GM18526 (cell line): Measurements from ENCODE around the gene CMBL.

ENCODE experiments used
- POLR2A ChIP-seq: IDR thresholded peaks from 3 replicates; pipeline ENCODE4 v1.6.1; 2011; ENCODE audit not compliant: insufficient read length; ENCODE audit errors: extremely low read depth

CMBL gene

DNA sequence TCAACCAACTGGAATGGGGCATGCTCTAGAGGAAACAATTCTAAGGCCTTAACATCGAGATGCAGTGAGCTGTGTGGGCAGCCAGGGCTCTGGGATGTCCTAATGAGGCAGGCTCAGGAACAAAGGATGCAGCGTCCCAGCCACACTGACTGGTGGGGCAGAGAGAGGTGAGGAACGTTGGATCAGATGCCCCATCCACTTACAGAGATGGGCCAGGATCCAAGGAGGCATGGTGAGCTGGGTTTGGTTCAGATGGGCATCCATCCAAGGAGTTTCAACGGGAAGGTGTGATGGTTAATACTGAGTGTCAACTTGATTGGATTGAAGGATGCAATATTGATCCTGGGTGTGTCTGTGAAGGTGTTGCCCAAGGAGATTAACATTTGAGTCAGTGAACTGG, 30.3 kb upstream of the CMBL start:
- TF ChIP-seq POLR2A, result no peak

DNA sequence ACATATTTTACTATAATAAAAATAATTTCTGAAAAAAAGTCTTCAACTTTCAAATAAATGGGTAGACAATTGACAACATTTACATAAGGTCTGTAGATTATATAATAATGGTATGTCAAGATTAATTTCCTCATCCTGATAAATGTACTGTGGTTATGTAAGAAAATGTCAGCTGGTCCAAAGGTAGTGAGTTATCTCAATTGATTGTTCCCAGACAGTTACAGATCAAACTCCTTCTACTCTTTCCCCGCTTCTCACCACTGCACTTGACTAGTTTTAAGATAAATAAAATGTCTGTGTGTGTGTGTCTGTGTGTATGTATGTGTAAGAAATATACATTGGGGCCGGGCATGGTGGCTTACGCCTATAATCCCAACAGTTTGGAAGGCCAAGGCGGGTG, 29.4 kb upstream of the CMBL start:
- TF ChIP-seq POLR2A, result no peak

DNA sequence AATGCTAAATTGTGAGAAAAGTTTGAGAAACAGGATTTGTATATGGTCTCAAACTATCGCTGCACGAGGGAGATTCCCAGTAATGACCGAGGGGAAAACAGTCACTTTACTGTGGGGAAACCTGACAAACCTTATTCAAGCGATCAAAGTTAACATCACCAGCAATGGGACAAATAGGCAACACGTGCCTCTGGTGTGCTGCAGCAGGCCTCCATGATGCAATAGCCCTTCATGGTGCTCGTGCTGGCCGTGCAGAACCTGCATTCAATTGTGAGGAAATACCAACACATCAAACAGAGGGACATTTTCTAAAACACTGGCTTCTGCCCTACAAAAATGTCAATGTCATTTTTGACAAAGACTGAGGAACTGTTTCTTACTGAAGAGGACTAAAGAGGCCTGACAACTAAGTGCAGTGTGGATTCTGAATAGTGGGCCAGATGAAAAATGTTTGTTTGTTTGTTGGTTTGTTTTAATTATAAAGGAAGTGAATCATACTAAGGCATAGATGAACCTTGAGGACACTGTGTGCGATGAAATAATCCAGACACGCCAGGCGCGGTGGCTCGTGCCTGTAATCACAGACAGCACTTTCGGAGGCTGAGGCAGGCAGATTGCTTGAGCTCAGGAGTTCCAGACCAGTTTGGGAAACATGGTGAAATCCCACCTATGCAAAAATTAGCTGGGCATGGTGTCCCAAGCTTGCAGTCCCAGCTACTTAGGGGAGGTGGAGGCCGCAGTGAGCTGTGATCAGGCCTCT, 28.2 kb upstream of the CMBL start:
- TF ChIP-seq POLR2A, result no peak

DNA sequence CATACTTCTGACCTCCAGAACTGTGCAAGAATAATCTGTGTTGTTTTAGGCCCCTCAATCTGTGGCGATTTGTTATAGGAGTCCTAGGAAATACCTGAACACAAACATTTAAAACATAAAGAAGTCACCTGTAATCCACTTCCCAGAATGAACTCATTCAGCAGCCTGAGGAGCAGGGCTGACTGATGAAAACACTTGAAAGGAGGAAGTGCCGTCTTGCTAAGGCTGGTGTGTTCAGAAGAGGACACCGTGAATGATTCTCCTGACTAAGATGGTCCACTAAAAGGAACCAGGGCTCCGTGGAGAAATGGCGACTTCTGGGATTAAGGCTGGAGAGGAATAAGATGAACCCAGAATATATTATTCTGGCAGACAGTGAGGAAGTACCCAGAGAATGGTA, 27.1 kb upstream of the CMBL start:
- TF ChIP-seq POLR2A, result no peak

DNA sequence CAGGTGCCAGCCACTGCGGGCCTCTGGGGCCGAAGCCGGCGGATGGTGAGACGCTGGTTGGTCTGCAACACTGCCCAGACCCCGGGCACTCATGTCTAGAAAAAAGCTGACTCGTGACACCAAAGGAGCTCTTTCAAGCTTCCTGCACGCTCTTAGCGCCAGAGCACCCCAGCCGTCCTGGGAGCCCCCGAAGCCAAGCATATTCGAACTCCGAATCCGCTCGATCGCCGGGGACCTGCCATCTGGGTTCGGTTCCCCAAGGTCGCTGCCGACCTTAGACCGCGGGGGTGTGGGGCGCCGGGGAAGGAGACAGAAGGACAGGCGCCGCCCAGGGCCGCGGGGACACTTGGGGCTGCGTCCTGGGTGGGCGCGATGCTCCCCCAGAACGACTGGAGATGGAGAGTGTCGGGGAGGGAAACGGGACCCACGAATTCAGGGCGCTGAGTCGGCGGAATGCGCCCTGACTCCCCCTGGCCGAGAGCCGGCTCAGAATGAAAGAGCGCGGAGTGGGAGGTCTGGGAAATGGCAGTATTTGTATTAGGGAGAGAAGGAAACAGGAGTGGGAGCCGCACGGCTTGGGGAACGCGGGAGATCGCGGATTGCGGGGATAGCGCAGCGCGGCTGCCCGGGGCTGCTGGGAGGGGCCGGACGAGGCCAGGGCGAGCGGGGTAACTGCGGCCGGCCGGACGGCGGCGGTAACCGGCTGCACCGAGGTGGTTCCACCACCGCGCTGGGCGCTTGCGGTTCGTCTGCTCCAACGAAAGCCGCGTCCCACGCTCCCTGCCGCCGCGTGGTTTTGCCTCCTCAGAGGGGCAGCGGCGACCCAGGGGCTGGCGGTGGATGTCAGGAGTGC, 25.7 kb upstream of the CMBL start:
- no peak for TF ChIP-seq POLR2A

DNA sequence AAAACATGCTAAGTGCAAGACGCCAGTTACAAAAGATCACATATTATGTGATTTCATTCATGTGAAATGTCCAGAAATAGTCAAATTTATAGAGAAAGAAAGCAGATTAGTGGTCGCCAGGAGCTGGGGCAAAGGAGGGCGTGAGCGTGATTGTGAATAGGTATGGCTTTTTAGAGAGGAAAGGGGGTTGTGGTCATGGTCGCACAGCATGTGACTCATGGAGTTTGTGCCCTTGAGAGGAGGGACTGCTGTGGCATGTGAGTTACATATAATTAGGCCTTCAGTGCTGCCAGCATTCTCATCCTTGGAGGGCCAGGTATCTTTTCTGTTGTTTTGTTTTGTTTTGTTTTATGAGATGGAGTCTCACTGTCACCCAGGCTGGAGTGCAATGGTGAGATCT, 24.6 kb upstream of the CMBL start:
- no peak for TF ChIP-seq POLR2A

DNA sequence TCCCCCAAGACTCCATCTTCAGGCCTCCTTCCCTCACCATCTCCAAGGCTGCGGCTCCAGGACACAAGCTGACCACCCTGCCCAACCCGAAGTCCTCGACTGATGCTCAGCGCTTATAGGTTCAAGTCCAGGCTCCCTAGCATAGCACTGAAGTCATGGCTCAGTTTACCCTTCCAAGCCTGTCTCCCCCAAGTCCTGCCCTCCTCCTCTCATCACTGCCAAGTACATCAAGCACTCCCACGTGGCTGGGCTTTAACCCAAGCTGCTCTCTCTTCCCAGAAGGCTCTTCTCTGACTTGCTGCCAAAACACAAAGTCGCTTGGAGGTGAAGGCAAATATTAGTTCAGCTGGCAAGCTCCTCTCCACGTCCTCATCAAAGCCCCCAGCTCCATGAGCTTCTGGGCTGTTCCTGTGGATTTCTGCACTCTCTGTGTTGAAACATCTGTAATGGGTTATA, 23.7 kb upstream of the CMBL start:
- no peak for TF ChIP-seq POLR2A

DNA sequence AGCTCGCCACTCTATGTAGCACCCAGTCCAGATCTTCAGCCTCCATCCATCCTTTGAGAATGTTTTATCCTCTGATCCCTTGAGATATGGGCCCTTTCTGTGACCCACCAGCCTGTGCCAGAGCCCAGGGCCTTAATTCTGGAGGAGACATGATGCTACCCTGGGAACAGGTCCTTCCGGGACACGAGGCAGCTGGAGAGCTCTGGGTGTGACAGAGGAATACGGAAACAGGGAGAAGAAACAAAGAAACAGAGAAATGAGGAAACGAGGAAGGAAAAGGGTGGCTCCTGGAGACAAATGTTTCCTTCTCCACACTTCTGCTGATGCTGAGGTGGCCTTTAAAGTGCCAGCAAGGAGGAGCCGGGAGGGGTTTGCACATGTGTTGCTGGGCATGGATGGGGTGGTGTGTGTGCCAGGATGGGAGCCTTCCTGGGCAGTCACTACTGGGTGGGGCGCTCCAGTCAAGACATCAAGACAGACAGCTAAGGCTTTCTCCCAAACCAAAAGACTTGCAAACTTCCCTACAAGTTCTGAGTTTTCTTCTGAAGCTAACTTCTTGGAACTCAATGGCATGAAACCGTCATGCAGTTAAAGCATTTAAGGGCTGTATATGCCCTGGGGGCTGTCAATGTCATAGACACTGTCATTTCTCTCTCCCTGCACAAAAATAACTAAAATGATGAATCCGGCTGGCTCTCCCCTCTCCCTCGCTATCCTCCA, 23.0 kb upstream of the CMBL start:
- no peak for TF ChIP-seq POLR2A

DNA sequence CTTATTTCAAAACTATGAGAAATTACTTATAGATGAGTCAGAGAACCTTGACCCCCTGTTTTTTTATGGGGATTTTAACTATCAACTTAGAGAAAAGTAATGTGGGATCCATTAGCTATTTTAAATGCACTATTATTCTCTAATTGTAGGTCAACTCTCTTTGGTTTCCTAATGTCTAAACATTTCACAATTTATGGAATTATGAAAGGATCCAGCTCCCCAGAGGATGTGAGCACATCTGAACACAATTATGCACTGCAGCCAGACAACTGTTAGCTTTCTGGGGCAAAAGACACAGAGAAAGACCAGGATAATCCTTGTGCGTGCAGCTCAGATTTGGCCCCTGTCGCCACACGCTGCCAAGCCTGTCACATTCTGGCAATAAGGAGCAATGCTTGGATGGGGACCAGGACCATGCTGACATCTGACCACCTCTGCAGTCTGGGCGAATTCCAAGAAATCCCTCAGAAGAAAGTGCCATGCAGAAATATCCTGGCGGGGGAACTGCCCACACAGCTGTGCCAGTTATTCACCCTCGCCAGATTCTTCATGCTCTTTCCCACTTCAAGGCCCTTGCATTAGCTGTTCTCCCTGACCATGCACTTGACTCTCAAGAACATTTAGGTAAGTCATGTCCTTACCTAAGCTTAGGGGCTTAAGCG, 22.2 kb upstream of the CMBL start:
- TF ChIP-seq POLR2A, result no peak

DNA sequence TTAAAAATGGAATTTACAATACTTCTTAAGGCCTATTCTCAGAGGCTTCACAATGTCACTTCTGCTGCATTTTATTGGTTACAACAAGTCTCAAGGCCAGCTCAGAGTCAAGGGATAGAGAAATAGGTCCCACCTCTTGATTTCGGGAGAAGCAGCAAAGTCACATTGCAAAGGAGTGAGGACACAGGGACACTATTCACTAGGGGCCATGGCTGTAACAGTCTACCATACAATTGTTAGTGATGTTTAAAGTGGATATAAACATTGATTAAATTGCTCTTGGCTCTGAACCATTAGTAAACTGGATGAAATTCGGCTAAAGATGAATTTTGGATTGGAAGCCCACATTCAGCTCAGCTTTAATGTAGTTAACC, 21.7 kb upstream of the CMBL start:
- no peak for TF ChIP-seq POLR2A

DNA sequence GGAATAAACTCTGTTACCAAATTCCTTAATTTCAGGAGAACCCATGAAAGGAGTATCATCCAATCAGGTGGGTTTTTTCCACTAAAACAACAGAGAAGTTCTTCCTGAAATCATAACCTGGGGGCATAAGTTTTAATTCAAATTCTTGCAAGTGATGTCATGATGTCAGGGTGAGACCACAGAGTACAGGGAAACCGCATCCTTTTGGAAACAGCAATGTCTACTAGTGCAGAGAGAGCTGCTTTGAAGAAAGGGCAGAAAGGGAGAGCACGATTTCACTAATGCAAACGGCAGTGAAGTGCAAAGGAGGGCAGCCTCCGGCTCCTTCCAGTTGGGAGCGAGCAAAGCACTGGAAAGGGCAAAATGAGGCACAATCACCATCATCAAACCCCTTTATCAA, 20.6 kb upstream of the CMBL start:
- no peak for TF ChIP-seq POLR2A

DNA sequence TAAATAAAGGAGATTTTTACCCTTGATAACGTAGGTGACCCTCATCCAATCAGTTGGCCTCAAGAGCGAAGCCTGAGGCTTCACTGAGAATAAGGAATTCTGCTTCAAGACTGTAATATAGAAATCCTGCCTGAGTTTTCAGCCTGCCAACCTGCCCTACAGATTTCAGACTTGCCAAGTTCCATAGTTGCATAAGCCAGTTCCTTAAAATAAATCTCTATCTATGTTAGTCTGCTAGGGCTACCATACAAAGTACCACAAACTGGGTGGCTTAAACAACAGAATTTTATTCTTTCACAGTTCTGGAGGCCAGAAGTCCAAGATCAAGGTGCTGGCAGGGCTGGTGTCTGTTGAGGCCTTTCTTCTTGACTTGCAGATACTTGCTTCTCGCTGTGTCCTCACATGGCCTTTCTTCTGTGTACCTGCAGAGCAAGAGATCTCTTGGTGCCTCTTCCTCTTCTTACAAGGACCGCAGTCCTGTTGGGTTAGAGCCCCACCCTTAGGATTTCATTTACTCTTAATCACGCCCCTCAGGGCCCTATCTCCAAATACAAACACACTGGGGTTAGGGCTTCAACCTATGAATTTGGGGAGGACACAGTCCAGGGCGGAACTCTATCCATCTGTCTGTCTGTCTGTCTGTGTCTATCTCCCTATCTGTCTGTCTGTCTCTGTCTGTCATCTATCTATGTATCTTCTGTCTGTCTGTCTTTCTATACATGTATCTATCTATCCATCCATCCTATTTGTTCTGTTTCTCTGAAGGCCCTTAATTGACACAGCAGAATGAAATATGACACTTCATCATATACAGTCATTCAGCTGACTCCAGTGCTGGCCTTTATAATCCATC, 17.0 kb upstream of the CMBL start:
- no peak for TF ChIP-seq POLR2A

DNA sequence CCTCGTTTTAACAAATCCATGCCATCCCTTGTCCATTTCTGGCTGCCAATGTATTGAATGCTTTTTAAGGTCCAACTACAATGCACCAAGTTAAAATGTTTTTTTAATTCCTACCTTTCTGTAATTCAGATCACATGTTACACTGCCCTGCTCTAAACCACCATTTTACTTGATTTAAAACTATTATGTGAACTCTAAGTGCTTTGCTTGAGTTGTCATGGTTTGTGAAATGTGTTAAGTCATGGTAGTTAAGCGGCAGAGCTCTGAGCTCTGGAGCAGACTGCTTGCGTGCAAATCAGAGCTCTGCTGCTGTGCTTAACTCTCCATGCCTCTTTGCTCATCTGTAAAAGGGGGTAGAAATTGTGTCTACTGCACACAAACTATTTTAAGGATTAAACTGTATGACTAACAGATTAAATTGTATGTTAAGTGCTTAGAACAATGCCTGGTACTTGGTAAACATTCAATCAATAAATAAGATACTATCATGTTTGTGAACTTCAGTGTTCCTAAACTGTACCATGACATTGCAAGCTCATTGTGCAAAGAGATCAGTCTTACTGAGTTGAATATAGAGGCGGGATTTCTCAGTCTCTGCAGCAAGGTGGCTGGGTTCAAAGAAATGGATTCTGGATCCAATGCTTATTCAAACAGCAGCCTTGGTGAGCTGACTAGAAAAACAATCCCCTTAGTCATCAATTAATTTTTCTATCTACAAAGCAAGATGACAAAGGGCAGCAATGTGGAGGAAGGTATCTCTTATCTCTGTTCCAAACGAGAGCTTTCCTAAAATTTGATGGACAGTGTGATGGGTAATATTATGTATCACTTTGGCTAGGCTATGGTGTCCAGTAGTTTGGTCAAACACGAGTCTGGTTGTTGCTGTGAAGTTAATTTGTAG, 16.1 kb upstream of the CMBL start:
- TF ChIP-seq POLR2A, result no peak
